Inflammatory macrophage treated with lipopolysaccharide for 1 hour (primary cell): ENCODE results near the gene TMED6.
A peak's percentile ranks its signal among the peaks of the same experiment; 100 is the strongest.

Experiments
- DNase-seq, 2 donors: peaks; one replicate each; pipeline ENCODE4 v3.0.0-alpha.2; 2020 to 2022

Gene TMED6

DNA sequence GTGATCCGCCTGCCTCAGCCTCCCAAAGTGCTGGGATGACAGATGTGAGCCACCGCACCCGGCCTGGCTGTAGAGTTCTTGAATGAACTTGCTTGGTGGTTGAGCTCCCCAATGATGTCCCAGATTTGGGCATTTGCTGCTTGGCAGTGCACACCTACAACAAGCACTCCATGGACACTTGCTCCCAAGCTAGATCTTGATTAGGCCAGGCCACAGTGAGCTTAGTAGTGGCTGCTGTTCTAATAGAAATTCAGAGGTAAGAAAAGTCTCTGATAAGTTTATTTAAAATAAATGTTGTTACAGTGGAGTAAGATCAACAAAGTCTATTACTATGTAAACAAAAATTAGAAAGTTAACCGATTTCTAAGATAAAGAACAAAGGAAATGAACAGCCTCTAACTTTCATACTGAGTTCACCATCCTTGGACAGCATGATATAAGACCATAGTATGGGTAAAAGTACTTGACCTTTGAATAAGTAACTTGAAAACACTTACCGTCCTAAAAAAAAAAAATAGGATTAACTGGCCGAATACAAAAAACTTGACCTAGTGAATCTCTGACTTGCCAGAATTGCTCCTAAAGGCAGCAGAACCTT is 951 bp downstream of the TMED6 start:
- DNase-seq: no peak

DNA sequence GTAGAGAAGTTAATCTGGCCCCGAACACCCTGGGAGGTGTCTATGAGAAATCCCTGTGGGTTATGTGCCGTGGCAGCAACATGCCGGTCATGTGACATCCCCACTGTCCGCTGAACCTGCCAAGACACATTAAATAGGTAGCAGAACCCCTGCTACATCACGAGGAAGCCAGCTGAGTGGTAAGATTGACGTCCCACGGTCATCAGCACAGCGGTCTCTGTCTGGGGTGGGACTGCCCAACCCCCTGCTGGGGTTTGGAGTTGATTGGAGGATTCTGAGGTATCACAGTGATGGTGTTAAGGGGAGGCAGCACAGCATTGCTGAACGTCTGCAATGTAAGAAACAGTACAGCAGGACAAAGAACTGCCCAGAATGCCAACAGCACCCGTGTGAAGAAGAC is 2.0 kb downstream of the TMED6 start:
- DNase-seq: no peak

DNA sequence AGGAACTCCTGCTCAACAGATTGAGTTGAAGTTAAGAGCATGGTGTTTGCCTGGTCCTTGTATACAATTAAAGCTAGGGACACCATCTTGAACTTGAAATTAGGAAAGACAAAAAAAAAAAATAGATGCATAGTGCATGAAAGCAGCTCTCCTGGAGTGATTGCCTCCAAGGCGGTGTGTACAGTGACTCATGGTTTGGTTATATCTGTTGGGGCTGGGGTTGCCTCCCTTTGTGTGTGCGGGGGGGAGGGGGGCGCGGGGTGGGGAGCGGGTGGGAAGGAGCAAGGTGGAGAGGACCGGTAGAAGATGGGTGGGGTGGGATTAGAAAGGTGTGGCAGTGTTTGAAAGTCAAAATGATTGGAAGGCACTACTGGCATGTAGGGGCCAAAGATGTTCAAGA is 3.4 kb downstream of the TMED6 start:
- DNase-seq: no peak

DNA sequence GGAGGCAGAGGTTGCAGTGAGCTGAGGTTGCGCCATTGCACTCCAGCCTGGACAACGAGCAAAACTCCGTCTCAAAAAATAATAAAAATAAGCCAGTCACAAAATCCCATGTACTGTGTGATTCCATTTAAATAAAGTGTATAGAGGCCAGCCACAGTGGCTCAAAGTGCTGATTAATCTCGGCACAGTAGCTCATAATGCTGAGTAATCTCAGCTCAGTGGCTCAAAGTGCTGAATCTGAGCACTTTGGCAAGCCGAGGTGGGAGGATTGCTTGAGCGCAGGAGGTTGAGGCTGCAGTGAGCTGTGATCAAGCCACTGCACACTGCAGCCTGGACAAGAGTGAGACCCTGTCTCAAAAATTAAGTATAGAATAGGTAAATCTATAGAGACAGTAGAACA is 4.9 kb downstream of the TMED6 start:
- DNase-seq: no peak

DNA sequence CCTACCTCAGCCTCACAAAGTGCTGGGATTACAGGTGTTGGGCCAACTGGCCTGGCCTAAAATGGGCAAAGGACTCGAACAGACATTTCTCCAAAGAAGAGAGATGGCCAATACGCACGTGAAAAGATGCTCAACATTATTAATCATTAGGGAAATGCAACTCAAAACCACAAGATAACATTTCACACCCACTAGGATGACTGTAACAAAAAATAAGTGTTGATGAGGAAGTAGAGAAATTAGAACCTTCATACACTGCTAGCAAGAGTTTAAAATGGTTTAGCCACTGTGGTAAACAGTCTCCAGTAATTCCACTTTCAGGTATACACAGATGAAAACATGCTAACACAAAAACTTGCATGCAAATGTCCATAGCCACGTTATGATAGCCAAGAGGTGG is 5.7 kb downstream of the TMED6 start:
- peak; percentile 67 to 81 for DNase-seq

DNA sequence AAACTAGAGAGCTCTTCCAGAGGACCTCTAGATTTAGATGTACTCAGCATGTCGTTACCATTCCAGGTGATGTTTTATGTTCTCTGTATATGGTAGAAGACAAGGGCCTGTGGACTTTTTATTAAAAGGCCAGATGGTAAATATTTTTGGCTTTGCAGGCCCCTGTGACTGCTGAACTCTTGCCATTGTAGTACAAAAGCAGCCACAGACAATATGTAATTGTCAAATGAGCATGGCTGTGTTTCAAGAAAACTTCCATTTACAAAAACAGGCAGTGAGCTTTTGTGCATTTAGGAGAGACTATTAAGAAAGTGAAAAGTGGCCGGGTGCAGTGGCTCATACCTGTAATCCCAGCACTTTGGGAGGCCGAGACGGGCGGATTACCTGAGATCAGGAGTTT is 7.4 kb downstream of the TMED6 start:
- DNase-seq: no peak

DNA sequence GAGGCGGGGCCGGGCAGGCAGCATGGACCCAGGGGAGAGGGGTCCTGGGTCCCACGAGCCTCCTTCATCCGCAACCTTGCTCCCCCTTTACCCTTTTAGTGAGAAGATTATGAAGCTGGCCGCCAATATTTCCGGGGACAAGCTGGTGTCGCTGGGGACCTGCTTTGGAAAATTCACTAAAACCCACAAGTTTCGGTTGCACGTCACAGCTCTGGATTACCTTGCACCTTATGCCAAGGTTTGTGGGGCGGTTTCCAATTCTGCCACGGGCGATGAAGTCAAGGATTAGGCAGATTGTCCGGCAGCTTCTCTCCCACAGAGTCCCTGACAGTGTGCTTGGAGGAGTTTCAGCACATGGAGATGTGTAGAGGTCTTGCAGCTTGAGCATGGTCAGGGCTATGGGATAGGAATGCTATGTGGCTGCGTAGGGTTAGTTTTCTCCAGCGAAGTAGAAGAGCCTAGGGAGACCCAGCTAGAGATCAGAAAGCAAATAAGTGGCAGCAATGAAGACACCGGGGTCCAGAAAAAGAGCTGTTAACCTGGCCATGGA is 11.4 kb downstream of the TMED6 start:
- DNase-seq: no peak

DNA sequence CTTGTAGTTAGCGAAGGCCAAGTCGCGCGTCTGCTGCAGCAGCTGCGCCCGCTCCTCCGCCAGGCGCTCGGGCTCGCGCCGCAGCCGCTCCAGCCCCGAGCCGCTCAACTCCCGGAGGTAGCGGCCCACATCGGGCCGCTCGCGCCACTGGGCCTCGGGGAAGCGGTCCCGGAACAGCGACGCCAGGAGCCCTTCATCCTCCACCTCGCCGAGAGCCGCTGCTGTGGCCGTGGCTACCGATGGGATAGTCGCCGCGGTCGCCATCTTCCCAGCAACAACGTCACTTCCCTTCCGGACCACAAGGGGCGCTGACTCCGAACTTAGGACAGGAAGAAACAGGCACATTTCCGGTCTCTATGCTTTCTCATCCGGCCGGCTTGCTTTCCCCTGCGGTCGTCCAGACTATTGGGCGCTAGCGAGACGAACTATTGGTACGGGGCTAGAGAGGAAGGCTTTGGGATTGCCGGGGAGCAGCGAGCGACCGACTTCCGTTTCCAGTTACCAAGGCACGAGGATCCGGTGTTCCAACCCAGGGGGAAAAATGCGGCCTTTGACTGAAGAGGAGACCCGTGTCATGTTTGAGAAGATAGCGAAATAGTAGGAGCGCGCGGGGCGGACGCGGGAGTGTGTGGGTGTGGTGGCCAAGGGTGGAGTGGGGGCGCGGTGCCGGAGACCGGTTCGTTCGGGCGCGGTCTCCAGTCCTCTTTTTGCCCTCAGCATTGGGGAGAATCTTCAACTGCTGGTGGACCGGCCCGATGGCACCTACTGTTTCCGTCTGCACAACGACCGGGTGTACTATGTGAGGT is 12.1 kb downstream of the TMED6 start, which contains the start of the genes COG8 and NIP7:
Gene COG8 (minus strand): TSS at position 276 of the 806 bp plus-strand sequence. CDS start 12 bp downstream, at position 264.
Gene NIP7 (plus strand): TSS at position 484 of the 806 bp plus-strand sequence. CDS start 58 bp downstream, at position 542.
- DNase-seq: peak; percentile 98

DNA sequence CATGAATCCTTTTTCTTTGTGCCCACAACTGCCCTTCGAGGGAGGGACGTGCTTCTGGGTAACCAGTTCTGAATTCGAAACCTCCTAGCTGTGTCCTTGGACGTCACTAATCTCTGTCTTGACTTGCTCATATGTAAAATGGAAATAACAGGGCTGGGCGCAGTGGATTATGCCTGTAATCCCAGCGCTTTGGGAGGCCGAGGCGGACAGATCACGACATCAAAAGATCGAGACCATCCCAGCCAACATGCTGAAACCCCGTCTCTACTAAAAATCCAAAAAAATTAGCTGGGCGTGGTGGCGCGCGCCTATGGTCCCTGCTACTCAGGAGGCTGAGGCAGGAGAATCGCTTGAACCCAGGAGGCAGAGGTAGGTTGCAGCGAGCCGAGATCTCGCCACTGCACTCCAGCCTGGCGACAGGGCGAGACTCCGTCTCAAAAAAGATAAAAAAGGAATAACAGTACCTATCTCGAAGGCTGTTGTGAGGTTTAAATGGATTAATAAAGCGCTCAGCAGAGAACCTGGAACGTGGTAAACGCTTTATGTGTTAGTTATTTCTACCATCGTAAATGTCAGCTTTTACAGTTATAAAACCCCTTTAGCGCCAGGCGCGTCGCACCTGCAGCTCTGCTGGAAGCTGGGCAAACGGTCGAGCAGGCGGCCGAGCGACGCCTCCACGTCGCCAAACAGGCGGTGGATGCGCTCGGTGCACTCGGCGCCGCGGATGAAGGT is 12.9 kb downstream of the TMED6 start:
- no peak for DNase-seq

DNA sequence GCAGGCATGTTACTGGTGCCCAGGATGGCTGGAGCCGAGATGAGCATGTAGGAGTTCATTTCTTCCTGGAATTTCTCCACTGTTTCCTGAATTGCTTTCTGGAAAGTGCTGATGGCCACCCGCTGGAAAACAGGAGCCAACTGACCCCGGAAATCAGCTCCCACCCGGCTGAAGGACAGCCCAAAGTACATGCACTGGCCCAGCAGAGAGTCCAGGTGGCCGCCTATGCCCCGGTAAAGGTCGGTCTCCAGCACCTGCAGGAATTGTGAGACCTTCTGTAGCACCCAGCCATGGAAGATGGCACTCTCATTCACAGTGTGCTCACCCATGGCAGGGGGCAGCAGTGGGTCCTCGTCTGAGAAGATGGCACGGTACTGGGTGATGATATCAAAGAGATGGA is 16.9 kb downstream of the TMED6 start:
- DNase-seq: no peak

DNA sequence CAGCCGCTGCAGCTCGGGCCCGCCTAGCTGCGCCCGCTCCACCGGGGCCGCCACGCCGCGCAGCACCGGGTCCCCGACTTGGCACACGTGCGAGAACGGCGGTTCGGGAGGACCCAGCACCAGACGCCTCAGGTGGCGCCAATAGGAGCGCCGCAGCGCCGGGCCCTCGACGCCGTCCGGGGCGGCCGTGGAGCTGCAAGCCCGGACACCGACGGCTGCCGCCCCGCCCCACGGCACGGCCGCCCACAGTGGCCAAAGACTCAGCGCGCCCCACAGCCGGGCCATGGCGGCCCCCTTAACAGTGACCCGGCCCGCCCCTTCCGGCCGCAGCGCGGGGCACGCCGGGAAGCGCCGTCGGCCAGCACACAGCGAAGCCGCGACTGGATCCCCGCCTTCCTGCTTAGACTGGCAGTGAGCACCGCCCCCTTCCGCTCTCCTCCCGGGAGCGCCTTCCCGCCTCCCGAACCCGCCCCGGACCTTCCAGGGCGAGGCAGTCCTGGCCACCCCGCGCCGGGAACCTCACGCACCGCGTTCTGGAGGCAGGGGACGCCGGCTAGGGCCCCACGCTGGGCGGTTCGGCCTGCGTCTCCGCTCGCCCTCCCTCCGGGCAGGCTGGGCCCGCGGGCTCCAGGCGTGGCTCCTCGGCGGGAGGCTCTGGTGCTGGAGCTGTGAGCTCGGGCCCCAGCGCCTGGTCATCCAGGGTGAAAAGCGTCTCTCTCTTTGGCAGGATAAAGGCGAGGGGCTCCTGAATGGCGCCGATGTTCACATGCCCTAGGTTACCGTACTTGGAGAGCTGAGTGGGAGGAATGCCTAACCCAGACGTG is 21.1 kb downstream of the TMED6 start, which contains the start of gene PDF:
Gene PDF (minus strand): TSS at position 303 of the 824 bp plus-strand sequence. CDS start 18 bp downstream, at position 285.
- DNase-seq: peak; percentile 90

DNA sequence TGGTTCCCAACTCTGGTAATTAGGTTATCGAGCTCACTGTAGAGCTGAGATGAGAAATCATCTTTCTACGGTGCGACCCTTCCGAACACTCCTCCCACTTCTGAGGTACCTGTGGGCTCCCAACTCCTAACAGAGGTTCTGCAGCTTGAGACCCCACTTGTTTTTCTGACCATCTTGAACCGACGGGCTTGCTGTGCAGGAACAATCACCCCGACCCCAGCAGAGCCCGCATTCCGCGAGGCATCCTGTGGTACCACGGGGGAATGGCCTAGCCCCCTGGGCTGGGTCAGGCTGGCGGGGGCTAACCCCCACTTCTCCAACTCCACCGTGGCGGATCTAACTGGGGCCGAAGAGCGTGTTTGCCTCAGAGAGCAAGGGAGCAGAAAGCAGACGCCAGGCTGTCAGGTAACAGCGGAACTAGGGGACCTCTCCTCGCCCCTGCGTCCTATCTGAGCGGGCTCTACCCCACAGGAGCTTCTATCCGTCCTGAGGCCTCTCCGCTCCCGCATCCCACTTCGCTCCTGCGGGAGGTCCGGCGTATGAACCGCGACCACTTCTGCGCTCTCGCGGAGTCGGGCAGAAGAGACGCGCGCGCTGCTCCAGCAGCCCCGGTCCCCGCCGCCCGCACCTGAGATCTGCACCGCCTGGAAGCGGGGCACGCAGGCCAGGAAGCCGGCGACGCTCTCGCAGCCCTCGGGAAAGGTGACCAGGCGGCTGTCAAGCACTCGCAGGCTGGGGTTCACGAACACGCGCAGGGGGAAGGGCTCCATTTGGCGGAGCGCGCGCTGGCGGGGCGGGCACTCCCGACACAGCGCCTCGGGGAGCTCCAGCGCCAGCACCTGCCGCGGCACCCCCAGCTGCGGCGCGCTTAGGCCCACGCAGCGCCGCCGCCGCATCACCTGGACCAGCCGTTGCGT is 22.0 kb downstream of the TMED6 start:
- DNase-seq: no peak

DNA sequence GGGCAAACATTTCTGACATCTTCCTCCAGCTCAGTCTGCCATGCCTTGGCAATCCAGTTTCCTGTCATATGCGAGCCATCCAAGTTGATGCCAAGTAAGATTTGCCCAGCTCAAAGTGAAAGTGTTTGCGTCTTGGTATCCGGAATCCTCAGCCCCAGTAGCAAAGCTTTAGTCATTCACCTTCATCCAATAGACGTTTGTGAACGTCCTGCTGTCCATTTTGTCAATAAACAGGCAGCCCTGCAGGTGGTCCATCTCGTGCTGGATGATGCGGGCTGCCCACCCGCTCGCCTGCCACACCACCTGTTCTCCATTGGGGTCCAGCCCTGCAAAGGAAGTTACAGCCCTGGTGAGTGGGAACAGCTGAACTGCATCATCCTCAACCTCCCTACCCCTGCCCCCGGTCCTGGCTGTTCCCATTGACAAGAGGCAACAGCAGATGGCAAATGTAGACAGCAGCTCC is 22.7 kb downstream of the TMED6 start:
- DNase-seq: no peak

DNA sequence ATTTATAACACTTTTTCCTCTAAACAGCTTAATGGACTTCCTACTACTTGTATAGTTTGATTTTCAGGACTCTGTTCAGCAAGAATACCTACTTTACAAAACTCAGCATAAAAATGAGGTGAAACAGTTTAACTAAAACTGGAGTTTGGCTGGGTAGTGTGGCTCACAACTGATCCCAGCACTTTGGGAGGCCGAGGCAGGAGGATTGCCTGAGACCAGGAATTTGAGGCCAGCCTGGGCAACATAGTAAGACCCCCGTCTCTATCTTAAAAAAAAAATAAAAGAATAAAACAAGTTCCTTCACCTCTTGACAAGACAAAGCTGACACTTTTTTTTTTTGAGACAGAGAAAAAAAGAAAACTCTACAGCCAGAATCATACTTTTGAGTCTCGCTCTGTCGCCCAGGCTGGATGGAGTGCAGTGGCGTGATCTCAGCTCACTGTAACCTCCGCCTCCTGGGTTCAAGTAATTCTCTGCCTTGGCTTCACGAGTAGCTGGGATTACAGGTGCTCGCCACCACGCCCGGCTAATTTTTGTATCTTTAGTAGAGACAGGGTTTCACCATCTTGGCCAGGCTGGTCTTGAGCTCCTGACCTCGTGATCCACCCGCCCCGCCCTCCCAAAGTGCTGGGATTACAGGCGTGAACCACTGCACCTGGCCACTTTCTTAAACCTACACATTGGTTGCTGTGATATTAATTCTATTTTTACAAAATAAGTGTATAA is 23.8 kb downstream of the TMED6 start:
- DNase-seq: no peak

DNA sequence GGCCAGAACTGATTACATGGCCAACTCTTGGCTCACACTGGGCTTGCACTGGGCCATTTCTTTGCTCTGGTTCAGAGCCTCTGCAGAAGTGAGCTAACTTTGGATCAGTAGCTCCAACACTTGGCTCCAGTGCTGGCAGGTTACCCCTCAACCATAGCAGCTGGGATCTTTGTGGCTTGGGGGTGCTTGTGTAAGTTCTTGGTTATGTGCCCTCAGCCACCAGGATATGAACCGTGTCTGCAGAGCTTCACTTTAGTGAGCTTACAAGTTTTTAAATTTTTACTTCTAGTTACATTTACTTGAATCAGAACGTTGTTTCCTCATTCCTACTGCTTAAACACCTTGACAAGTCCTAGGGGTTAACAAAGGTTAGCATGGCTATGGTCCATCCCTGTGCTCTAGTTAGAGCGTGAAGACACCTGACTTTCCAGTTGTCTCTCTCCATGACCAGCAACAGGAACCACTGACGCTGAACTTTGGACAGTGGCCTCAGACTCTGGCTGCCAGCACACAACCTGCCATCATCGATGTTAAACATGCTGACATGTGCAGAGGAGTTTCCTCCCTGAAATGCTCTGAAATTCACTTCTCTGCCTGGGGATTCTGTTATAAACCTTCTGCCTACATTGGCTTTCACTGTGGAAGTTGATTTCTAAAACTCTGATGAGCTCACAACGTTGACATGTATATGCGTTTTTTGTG is 25.3 kb downstream of the TMED6 start:
- DNase-seq: no peak

DNA sequence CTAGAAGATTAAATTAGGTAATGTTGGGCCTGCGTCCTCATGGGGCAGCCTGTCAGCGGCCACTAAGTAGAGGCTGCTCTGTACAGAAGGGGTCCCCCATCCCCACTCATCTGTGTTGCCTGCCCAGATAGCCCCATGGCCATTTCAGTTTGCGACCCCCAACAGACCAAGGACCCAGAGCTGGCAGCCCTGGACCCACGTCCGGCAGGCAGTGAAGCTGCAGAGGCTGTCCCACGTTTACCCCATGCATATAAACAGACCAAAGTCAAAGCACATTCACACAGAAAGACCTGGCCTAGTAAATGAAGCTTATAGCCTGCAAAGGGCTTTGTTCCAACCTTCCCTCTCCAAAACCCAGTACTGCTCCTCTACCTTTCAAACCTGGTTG is 25.8 kb downstream of the TMED6 start:
- no peak for DNase-seq

DNA sequence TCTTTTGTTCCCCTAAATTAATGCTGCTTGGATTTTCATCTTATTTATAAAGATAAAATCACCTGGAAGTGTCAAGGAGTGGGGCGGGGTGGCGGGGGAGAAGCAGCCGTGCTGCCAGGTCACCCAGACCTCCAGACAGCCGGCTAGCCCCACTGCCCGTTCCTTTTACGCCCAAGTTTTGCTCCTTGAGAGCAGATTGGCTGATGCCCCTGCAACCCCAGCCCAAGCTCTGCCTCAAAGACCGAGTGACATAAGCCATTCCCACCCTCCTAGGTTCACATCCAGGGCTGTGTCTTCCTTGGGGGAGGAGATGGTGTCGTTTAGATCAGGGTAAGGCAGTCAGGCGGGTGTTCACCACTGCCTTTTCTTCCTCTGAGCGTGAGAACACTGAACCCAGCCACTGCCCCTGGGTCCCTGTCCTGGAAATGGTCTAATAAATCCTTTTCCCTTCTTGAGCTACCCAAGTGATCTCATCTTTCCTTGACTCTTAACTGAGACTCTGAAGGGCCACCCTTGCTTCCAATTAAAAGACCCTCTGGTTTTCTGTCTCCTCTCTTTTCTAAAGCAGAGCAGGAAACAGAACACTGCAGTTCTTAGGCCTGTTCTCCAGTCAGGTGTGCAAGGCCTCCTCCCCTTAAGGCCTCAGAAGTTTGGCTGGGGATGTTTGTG is 26.9 kb downstream of the TMED6 start:
- DNase-seq: no peak

DNA sequence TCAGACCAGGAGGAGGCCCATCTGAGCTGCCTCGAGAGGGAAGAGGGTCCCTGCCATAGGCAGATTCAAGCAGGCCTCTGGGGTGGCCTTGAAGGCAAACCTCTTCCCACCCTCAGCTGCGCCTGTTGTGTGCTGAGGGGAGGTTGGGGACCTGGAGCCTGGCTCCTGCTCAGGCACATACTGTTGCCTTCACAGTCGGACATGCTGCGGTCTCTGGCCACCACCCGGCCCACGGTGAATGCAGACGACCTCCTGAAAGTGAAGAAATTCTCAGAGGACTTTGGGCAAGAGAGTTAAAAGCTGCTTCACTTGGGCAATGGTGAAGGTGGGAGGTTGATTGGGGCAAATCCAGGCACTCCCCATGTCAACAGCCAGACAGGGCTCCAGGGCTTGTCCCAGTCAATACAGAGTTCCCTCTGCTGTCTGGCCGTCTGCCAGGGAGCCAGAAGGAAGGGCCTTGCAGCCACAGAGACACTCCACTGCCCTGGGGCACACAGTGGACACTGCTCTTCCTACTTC is 27.5 kb downstream of the TMED6 start:
- peak; percentile 40 to 42 for DNase-seq

DNA sequence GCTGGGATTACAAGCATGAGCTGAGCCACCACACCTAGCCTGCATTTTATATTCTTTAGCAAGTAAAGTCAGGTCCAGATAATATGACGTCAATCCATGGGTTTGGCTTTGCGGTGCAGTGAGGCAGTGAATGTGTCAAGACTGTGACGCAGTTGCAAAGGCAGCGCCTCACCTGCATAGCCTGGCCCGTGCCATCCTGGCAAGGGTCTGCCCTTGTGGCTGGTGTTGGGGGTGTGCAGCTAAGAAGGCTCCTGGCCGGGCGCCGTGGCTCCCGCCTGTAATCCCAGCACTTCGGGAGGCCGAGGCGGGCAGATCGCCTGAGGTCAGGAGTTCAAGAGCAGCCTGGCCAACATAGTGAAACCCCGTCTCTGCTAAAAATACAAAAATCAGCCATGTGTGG is 28.2 kb downstream of the TMED6 start:
- no peak for DNase-seq
